RWPE2 (cell line): ENCODE results near the gene NOTUM.
A peak's percentile ranks its signal among the peaks of the same experiment; 100 is the strongest.

Experiments
- ATAC-seq: fragments of 200-7000 bp; cut with Tn5 transposase; 3 replicates; pipeline ENCODE4 v1.9.1; 2021; ENCODE audit warnings: low read depth
- DNase-seq: peaks from one replicate; pipeline ENCODE4 v3.0.0-alpha.2; 2020; ENCODE audit warnings: low spot score
- H3K27ac ChIP-seq: fragments of 450-650 bp; 2 replicates; pipeline ENCODE4 v1.5.1; 2017; ENCODE audit warnings: mild to moderate bottlenecking; ENCODE audit not compliant: poor library complexity, severe bottlenecking
- H3K27me3 ChIP-seq: fragments of 250-450 bp; sonication (Bioruptor Pico); 2 replicates; pipeline ENCODE4 v1.5.1; 2021; ENCODE audit warnings: mild to moderate bottlenecking, moderate library complexity; ENCODE audit not compliant: insufficient read depth, poor library complexity, severe bottlenecking
- H3K36me3 ChIP-seq: fragments of 250-450 bp; sonication (Bioruptor Pico); 2 replicates; pipeline ENCODE4 v1.5.1; 2020; ENCODE audit warnings: low read depth, mild to moderate bottlenecking, moderate library complexity
- H3K4me1 ChIP-seq: fragments of 250-450 bp; sonication (Bioruptor Pico); 2 replicates; pipeline ENCODE4 v1.5.1; 2021; ENCODE audit warnings: mild to moderate bottlenecking, moderate library complexity; ENCODE audit not compliant: insufficient read depth, poor library complexity, severe bottlenecking
- H3K4me3 ChIP-seq: fragments of 250-450 bp; sonication (Bioruptor Pico); 2 replicates; pipeline ENCODE4 v1.5.1; 2021; ENCODE audit warnings: mild to moderate bottlenecking, moderate library complexity; ENCODE audit not compliant: severe bottlenecking
- H3K9me3 ChIP-seq: fragments of 250-450 bp; sonication (Bioruptor Pico); 2 replicates; pipeline ENCODE4 v1.5.1; 2021; ENCODE audit warnings: mild to moderate bottlenecking, moderate library complexity; ENCODE audit not compliant: severe bottlenecking
- CTCF ChIP-seq: fragments of 450-650 bp; IDR thresholded peaks from one replicate; pipeline ENCODE4 v1.5.1; 2017; ENCODE audit warnings: mild to moderate bottlenecking, moderate library complexity; ENCODE audit not compliant: poor library complexity, severe bottlenecking

NOTUM gene

GRCh38 chr17:81990836-81991683 lies 30.1 kb upstream of the NOTUM start:
- Histone ChIP-seq H3K4me3 (no peak overlapping the region), H3K27me3 (no peaks in the 10 kb centered on the region), H3K36me3 (no peaks in the 10 kb centered on the region; the same call in 1 of the 2 replicates), H3K4me1 (peaks cover 4% of the 10 kb centered on the region), H3K9me3 (no peaks in the 10 kb centered on the region), H3K27ac (peak overlapping the region; percentile 51)
- DNase-seq = no peak
- TF ChIP-seq CTCF = no peak
- peak; percentile 61 for ATAC-seq

GRCh38 chr17:81987161-81987770 lies 26.3 kb upstream of the NOTUM start:
- ATAC-seq = no peak

DNA sequence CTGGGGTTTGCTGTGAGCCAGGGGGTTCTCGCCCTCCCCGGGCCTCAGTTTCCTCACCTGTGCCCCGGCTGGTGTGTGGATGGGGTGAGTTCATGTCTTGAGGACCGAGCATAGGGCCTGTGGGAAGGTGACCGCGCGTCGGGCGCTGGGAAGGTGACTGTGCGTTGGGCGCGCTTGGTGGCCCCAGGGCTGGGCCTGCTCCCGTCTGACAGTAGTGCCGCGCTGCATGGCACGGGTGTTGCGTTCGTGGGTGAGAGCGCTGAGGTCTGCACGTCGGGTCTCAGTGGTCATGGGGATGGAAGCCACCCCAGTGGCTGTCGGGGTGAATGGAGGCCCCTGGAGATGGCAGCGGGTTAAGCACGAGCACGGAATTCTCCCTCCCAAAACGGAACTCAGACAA lies 25.6 kb upstream of the NOTUM start:
- Histone ChIP-seq H3K4me3 (no peak overlapping the region), H3K36me3 (peaks cover 19% of the 10 kb centered on the region), H3K4me1 (no peaks in the 10 kb centered on the region), H3K9me3 (no peaks in the 10 kb centered on the region), H3K27me3 (no peaks in the 10 kb centered on the region), H3K27ac (no peak overlapping the region)
- DNase-seq = no peak
- no peak for ATAC-seq
- no peak for TF ChIP-seq CTCF

More at GRCh38 chr17:81987161-81987770, 26.3 kb upstream of the NOTUM start:
- Histone ChIP-seq H3K4me3 (no peak overlapping the region), H3K27me3 (no peaks in the 10 kb centered on the region), H3K36me3 (peaks cover 19% of the 10 kb centered on the region), H3K27ac (no peak overlapping the region), H3K4me1 (peaks cover 4% of the 10 kb centered on the region), H3K9me3 (no peaks in the 10 kb centered on the region)
- no peak for DNase-seq
- TF ChIP-seq CTCF = no peak

DNA sequence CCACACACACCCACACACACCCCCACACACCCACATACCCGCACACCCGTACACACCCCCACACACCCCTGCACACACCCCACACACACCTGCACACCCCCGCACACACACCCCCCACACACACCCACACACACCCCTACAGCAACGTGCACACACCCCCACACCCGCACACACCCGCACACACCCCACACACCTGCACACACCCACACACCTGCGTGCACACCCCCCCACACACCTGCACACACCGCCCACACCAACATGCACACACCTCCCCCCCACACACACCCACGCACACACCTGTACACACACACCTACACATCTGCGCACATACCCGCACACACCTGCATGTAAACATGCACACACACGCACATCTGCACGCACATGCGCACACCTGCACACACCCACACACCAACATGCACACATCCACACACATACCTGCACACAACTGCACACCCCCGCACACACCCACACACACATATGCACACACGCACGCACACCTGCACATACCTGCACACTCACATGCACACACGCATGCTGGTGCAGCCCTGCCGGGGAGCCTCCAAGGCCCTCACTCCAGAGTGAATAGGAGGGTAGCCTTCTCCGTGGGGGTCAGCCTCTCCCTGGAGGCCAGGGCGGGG lies 23.9 kb upstream of the NOTUM start:
- Histone ChIP-seq H3K27me3 (no peaks in the 10 kb centered on the region), H3K4me3 (no peak overlapping the region), H3K27ac (no peak overlapping the region), H3K4me1 (no peaks in the 10 kb centered on the region), H3K36me3 (peaks cover 19% of the 10 kb centered on the region), H3K9me3 (no peaks in the 10 kb centered on the region)
- DNase-seq = no peak
- no peak for TF ChIP-seq CTCF
- ATAC-seq = no peak
